Panc1 (cell line): ENCODE data around the gene FBXL3. TPM values are rescaled to one million over a fixed set of nuclear protein-coding genes. Genes with fewer than 3 reads are reported as not detected.

Source experiments
- ATAC-seq: fragments of 200-7000 bp; cut with Tn5 transposase; 2 replicates; pipeline ENCODE4 v1.9.1; 2020; ENCODE audit warnings: mild to moderate bottlenecking, moderate library complexity
- BruUV-seq: library from RNA; stranded (reverse); fragments of 400-500 nt; replicated peaks from 2 replicates; lab custom pipeline; 2021; lab: Mats Ljungman, UMichigan
- CTCF ChIA-PET: fragments of 300-600 bp; sonication (Branson Sonifier 250); formaldehyde crosslinking; loops from one replicate; lab custom pipeline; 2022; ENCODE audit warnings: antibody characterized with exemption; lab: Charles Lee
- POLR2A ChIA-PET: fragments of 300-600 bp; sonication (Branson Sonifier 250); formaldehyde crosslinking; loops from one replicate; lab custom pipeline; 2022; ENCODE audit warnings: antibody characterized with exemption; lab: Charles Lee
- DNase-seq: peaks from one replicate; pipeline ENCODE4 v3.0.0-alpha.2; 2010; ENCODE audit warnings: low read depth, low spot score
- H3K27ac ChIP-seq: 2 replicates; pipeline ENCODE4 v1.5.1; 2011; ENCODE audit warnings: mild to moderate bottlenecking, low read length, inconsistent platforms
- H3K27me3 ChIP-seq: fragments of 200-500 bp; sonication (Bioruptor generic); 2 replicates; pipeline ENCODE4 v1.6.0; 2014; ENCODE audit warnings: low read length, inconsistent platforms; ENCODE audit not compliant: control insufficient read depth, insufficient read depth
- H3K36me3 ChIP-seq: fragments of 200-500 bp; sonication (Bioruptor generic); 2 replicates; pipeline ENCODE4 v1.5.1; 2014; ENCODE audit warnings: inconsistent platforms, mild to moderate bottlenecking, low read length, moderate library complexity; ENCODE audit not compliant: control insufficient read depth, insufficient read depth
- H3K4me1 ChIP-seq: 2 replicates; pipeline ENCODE4 v1.5.1; 2011; ENCODE audit warnings: inconsistent platforms, mild to moderate bottlenecking, low read length, moderate library complexity; ENCODE audit not compliant: control insufficient read depth, insufficient read depth
- H3K4me3 ChIP-seq, 2 experiments: 2 replicates each; pipeline ENCODE4 v1.5.1; 2011 to 2012; ENCODE audit warnings: low read depth in 2 of 2, low read length in 2 of 2, mild to moderate bottlenecking in 2 of 2, inconsistent platforms in 1 of 2, moderate library complexity in 1 of 2
- H3K9me3 ChIP-seq: fragments of 200-500 bp; sonication (Bioruptor generic); 2 replicates; pipeline ENCODE4 v1.5.1; 2014; ENCODE audit warnings: low read depth, mild to moderate bottlenecking, inconsistent platforms, low read length, moderate library complexity; ENCODE audit not compliant: control insufficient read depth, insufficient read depth
- CTCF ChIP-seq: fragments of 450-650 bp; IDR thresholded peaks from 2 replicates; pipeline ENCODE4 v1.5.1; 2017; ENCODE audit warnings: mild to moderate bottlenecking
- POLR2AphosphoS5 ChIP-seq: IDR thresholded peaks from 2 replicates; pipeline ENCODE4 v1.6.1; 2012; ENCODE audit warnings: mild to moderate bottlenecking, low read depth, low read length, moderate library complexity
- REST ChIP-seq, 2 experiments: IDR thresholded peaks; 2 replicates each; pipeline ENCODE4 v1.6.1; 2011 to 2012; ENCODE audit warnings: low read depth in 2 of 2, control low read depth in 1 of 2, low read length in 1 of 2, mild to moderate bottlenecking in 1 of 2, moderate library complexity in 1 of 2; ENCODE audit not compliant: insufficient read depth in 1 of 2
- SIN3A ChIP-seq: IDR thresholded peaks from 2 replicates; pipeline ENCODE4 v1.6.1; 2012; ENCODE audit warnings: low read depth, mild to moderate bottlenecking, low read length, moderate library complexity, borderline replicate concordance; ENCODE audit not compliant: insufficient read depth
- TCF7L2 ChIP-seq: IDR thresholded peaks from 2 replicates; pipeline ENCODE4 v1.6.1; 2011; ENCODE audit warnings: mild to moderate bottlenecking, low read depth, low read length, inconsistent platforms
- in situ Hi-C: cut with HindIII; loops from 2 replicates; pipeline ENCODE4 v1.10.0; 2016; ENCODE audit warnings: low sequenced_read_pairs, low pct_unique_long_range_greater_than_20kb
- intact Hi-C: fragments of 100-400 bp; cut with micrococcal nuclease; formaldehyde crosslinking; loops from one replicate; pipeline ENCODE4 v1.10.0; 2022; ENCODE audit not compliant: unreplicated experiment
- total RNA-seq: library from RNA; stranded (reverse); gene quantifications from one replicate; pipeline ENCODE4 v1.2.1, GENCODE V29; 2021; ENCODE audit not compliant: unreplicated experiment

Gene FBXL3
- total RNA-seq, 1 experiment from 2014 or later: 18.5 TPM

GRCh38 chr13:77056382-77056781 lies 29.4 kb upstream of the FBXL3 start:
- H3K36me3 ChIP-seq: peaks cover 14% of the 10 kb centered on the region
- TF ChIP-seq CTCF (no peak), SIN3A (no peak), TCF7L2 (no peak), REST (IDR thresholded peaks at IDR 0.05; ENCODE audit: insufficient read depth in 1 of 2, low read depth in 2 of 2, low read length in 1 of 2) (no peak), POLR2AphosphoS5 (no peak)
- in situ Hi-C loops (no loop called here), intact Hi-C loops (no loop called here)
- ChIA-PET POLR2A (no interaction called here), CTCF (no interaction called here)
- no peak for DNase-seq
- H3K9me3 ChIP-seq: no peaks in the 10 kb centered on the region
- H3K4me1 ChIP-seq: no peaks in the 10 kb centered on the region
- no peak overlapping the region for H3K27ac ChIP-seq
- H3K4me3 ChIP-seq: no peak overlapping the region
- no peak for ATAC-seq
- BruUV-seq: no TSS peak
- no peaks in the 10 kb centered on the region for H3K27me3 ChIP-seq

GRCh38 chr13:77055158-77055557 lies 28.2 kb upstream of the FBXL3 start:
- in situ Hi-C loops (no loop called here), intact Hi-C loops (no loop called here)
- ATAC-seq: no peak
- POLR2A ChIA-PET: no interaction called here
- Histone ChIP-seq H3K4me3 (no peak overlapping the region), H3K36me3 (peaks cover 15% of the 10 kb centered on the region), H3K4me1 (no peaks in the 10 kb centered on the region), H3K27ac (no peak overlapping the region), H3K9me3 (no peaks in the 10 kb centered on the region), H3K27me3 (no peaks in the 10 kb centered on the region)
- no peak for DNase-seq
- no peak for TF ChIP-seq POLR2AphosphoS5
- TF ChIP-seq CTCF: no peak
- no peak for TF ChIP-seq SIN3A
- TF ChIP-seq TCF7L2: no peak
- no peak for TF ChIP-seq REST (IDR thresholded peaks at IDR 0.05; ENCODE audit: insufficient read depth in 1 of 2, low read depth in 2 of 2, low read length in 1 of 2)
- no TSS peak for BruUV-seq
- CTCF ChIA-PET: no interaction called here
